Vein endothelial cell (primary cell): ENCODE data around the gene RNASE3. TPM values are rescaled to one million over a fixed set of nuclear protein-coding genes. Genes with fewer than 3 reads are reported as not detected.

Experiments used
- total RNA-seq: library from RNA; depleted of rRNA; stranded (reverse); fragments of >200 nt; gene quantifications from 2 replicates; pipeline ENCODE4 v1.2.3, GENCODE V29; 2012

The RNASE3 gene
- not detected in 2 replicates for total RNA-seq

GRCh38 chr14:20891126-20891825 lies at the start of gene RNASE3:
Gene RNASE3, plus strand, starts transcription at chr14:20891385. Its CDS starts 302 bp downstream, at chr14:20891687.

Other genes with a start within 250 kb of the RNASE3 start
- not detected in 2 replicates for gene OR6S1, start 249.7 kb upstream of the RNASE3 start, total RNA-seq
- 6.4 and 20.9 TPM in 2 replicates for gene RNASE4, start 206.8 kb upstream of the RNASE3 start, total RNA-seq
- gene ANG, start 202.6 kb upstream of the RNASE3 start, total RNA-seq, result 3.8 and 7.8 TPM in 2 replicates
- gene EDDM3A, start 145.5 kb upstream of the RNASE3 start, total RNA-seq, result not detected in 2 replicates
- gene EDDM3B, start 123.0 kb upstream of the RNASE3 start, total RNA-seq, result not detected in 2 replicates
- 0.38 and 0.65 TPM in 2 replicates for gene RNASE6, start 110.1 kb upstream of the RNASE3 start, total RNA-seq
- gene RNASE1, start 88.5 kb upstream of the RNASE3 start, total RNA-seq, result 34.0 and 52.4 TPM in 2 replicates
- gene RNASE2, start 64.1 kb downstream of the RNASE3 start, total RNA-seq, result not detected in 2 replicates
- gene METTL17, start 98.6 kb downstream of the RNASE3 start, total RNA-seq, result 38.2 and 48.1 TPM in 2 replicates
- gene SLC39A2, start 107.9 kb downstream of the RNASE3 start, total RNA-seq, result not detected in 2 replicates
- 0.29 TPM in 1 of 2 replicates, not detected in the other for gene NDRG2, start 133.7 kb downstream of the RNASE3 start, total RNA-seq
- gene TPPP2, start 138.8 kb downstream of the RNASE3 start, total RNA-seq, result not detected in 2 replicates
- gene RNASE13, start 143.4 kb downstream of the RNASE3 start, total RNA-seq, result not detected in 2 replicates
- not detected in 2 replicates for gene RNASE7, start 151.0 kb downstream of the RNASE3 start, total RNA-seq
- not detected in 2 replicates for gene RNASE8, start 166.4 kb downstream of the RNASE3 start, total RNA-seq
- gene ARHGEF40, start 178.9 kb downstream of the RNASE3 start, total RNA-seq, result 2.9 and 4.6 TPM in 2 replicates
- 8.1 and 10.8 TPM in 2 replicates for gene ZNF219, start 207.3 kb downstream of the RNASE3 start, total RNA-seq
- not detected in 2 replicates for gene TMEM253, start 209.7 kb downstream of the RNASE3 start, total RNA-seq